Calu3 (cell line): ENCODE results near the gene SMU1. TPM values are rescaled to one million over a fixed set of nuclear protein-coding genes. Genes with fewer than 3 reads are reported as not detected.

ENCODE experiments used
- BruUV-seq: library from RNA; stranded (reverse); fragments of 400-500 nt; replicated peaks from 2 replicates; lab custom pipeline; 2021; lab: Mats Ljungman, UMichigan
- CTCF ChIA-PET: fragments of 300-600 bp; sonication (Branson Sonifier 250); formaldehyde crosslinking; loops from one replicate; lab custom pipeline; 2022; ENCODE audit warnings: antibody characterized with exemption; lab: Charles Lee
- DNase-seq: peaks from one replicate; pipeline ENCODE4 v3.0.0; 2022
- H3K27ac Mint-ChIP-seq: one replicate; pipeline ENCODE4 v1.8.0; 2022; ENCODE audit warnings: mixed read lengths; ENCODE audit not compliant: unreplicated experiment
- H3K27me3 Mint-ChIP-seq: one replicate; pipeline ENCODE4 v1.8.0; 2022; ENCODE audit warnings: mixed read lengths; ENCODE audit not compliant: unreplicated experiment
- H3K36me3 Mint-ChIP-seq: one replicate; pipeline ENCODE4 v1.8.0; 2022; ENCODE audit warnings: mild to moderate bottlenecking, moderate library complexity, mixed read lengths; ENCODE audit not compliant: insufficient read depth, unreplicated experiment
- H3K4me1 Mint-ChIP-seq: one replicate; pipeline ENCODE4 v1.8.0; 2022; ENCODE audit warnings: mild to moderate bottlenecking, low read depth, mixed read lengths; ENCODE audit not compliant: unreplicated experiment
- H3K4me3 Mint-ChIP-seq: one replicate; pipeline ENCODE4 v1.8.0; 2022; ENCODE audit warnings: mild to moderate bottlenecking, low read depth, moderate library complexity, mixed read lengths; ENCODE audit not compliant: unreplicated experiment
- H3K9me3 Mint-ChIP-seq: one replicate; pipeline ENCODE4 v1.8.0; 2022; ENCODE audit warnings: low read depth, mixed read lengths; ENCODE audit not compliant: unreplicated experiment
- CTCF ChIP-seq: fragments of 200-600 bp; IDR thresholded peaks from one replicate; pipeline ENCODE4 v1.8.0; 2022; ENCODE audit warnings: antibody characterized with exemption; ENCODE audit not compliant: unreplicated experiment
- intact Hi-C: fragments of 100-400 bp; cut with micrococcal nuclease; formaldehyde crosslinking; loops from one replicate; pipeline ENCODE4 v1.10.0; 2022; ENCODE audit not compliant: unreplicated experiment
- total RNA-seq: library from RNA; stranded (reverse); gene quantifications from 2 replicates; pipeline ENCODE4 v1.2.3, GENCODE V29; 2022

SMU1 gene
- total RNA-seq, 1 experiment from 2014 or later: 12.3 TPM

- no peak for TF ChIP-seq CTCF
- DNase-seq: no peak
- Mint-ChIP-seq H3K27me3 (no peaks in the 10 kb centered on the region), H3K9me3 (no peaks in the 10 kb centered on the region), H3K27ac (no peak overlapping the region), H3K4me1 (peaks cover 18% of the 10 kb centered on the region), H3K36me3 (peaks cover 23% of the 10 kb centered on the region), H3K4me3 (no peak overlapping the region)
- no TSS peak for BruUV-seq
- intact Hi-C loops: no loop called here
- CTCF ChIA-PET: no interaction called here
These were observed 47.0 kb upstream of the SMU1 start for GRCh38 chr9:33123407-33124031.

- no TSS peak for BruUV-seq
- Mint-ChIP-seq H3K27me3 (no peaks in the 10 kb centered on the region), H3K27ac (no peak overlapping the region), H3K4me3 (no peak overlapping the region), H3K36me3 (peaks cover 11% of the 10 kb centered on the region), H3K4me1 (no peaks in the 10 kb centered on the region), H3K9me3 (no peaks in the 10 kb centered on the region)
- TF ChIP-seq CTCF: no peak
- CTCF ChIA-PET: no interaction called here
- intact Hi-C loops: no loop called here
- no peak for DNase-seq
These were observed 44.1 kb upstream of the SMU1 start for GRCh38 chr9:33120620-33121019.

GRCh38 chr9:33117796-33118195, 41.3 kb upstream of the SMU1 start:
- DNase-seq: no peak
- CTCF ChIA-PET: interaction anchor here (0.7 kb wide), 1 partner anchor 317 kb away, joined by 4 read pairs; no protein-coding TSS in a partner anchor
- H3K36me3 Mint-ChIP-seq: peaks cover 6% of the 10 kb centered on the region
- H3K4me3 Mint-ChIP-seq: no peak overlapping the region
- no TSS peak for BruUV-seq
- H3K27me3 Mint-ChIP-seq: no peaks in the 10 kb centered on the region
- TF ChIP-seq CTCF: no peak
- H3K9me3 Mint-ChIP-seq: no peaks in the 10 kb centered on the region
- intact Hi-C loops: no loop called here
- H3K27ac Mint-ChIP-seq: no peak overlapping the region
- no peaks in the 10 kb centered on the region for H3K4me1 Mint-ChIP-seq

- intact Hi-C loops: no loop called here
- Mint-ChIP-seq H3K27ac (no peak overlapping the region), H3K36me3 (peaks cover 6% of the 10 kb centered on the region), H3K4me3 (no peak overlapping the region), H3K9me3 (no peaks in the 10 kb centered on the region), H3K4me1 (no peaks in the 10 kb centered on the region), H3K27me3 (no peaks in the 10 kb centered on the region)
- no peak for DNase-seq
- BruUV-seq: no TSS peak
- no peak for TF ChIP-seq CTCF
- CTCF ChIA-PET: no interaction called here
These were observed 40.8 kb upstream of the SMU1 start for GRCh38 chr9:33117306-33117705.
